GM23338 (cell line): ENCODE measurements around the gene FUT4. TPM values are rescaled to one million over a fixed set of nuclear protein-coding genes. Genes with fewer than 3 reads are reported as not detected.
"Not testable (repeated sequence)": the region's sequence is repeated elsewhere in the genome, so short reads cannot be mapped to it uniquely, and the experiment has no call there.

Experiments
- ATAC-seq: fragments of 200-7000 bp; cut with Tn5 transposase; 3 replicates; pipeline ENCODE4 v1.9.1; 2020
- DNase-seq: peaks from one replicate; pipeline ENCODE4 v3.0.0-alpha.2; 2015; ENCODE audit warnings: low spot score
- H2AFZ ChIP-seq: fragments of 200-600 bp; sonication (generic); 2 replicates; pipeline ENCODE4 v1.8.0; 2016; ENCODE audit warnings: antibody characterized with exemption, mild to moderate bottlenecking, moderate library complexity
- H3F3A ChIP-seq: fragments of 200-600 bp; sonication (generic); replicated peaks from 2 replicates; pipeline ENCODE4 v1.8.0; 2017; ENCODE audit warnings: antibody characterized with exemption, mixed run types, low read depth
- H3K27ac ChIP-seq: fragments of 200-600 bp; sonication (generic); 2 replicates; pipeline ENCODE4 v1.6.1; 2016; ENCODE audit warnings: low read depth
- H3K27me3 ChIP-seq: fragments of 200-600 bp; sonication (generic); 2 replicates; pipeline ENCODE4 v1.8.0; 2016; ENCODE audit warnings: mild to moderate bottlenecking, mixed run types, moderate library complexity; ENCODE audit not compliant: insufficient read depth
- H3K36me3 ChIP-seq: fragments of 200-600 bp; sonication (generic); 2 replicates; pipeline ENCODE4 v1.8.0; 2016; ENCODE audit warnings: mild to moderate bottlenecking; ENCODE audit not compliant: insufficient read depth
- H3K4me1 ChIP-seq: fragments of 200-600 bp; sonication (generic); 2 replicates; pipeline ENCODE4 v1.8.0; 2016; ENCODE audit warnings: mild to moderate bottlenecking, moderate library complexity; ENCODE audit not compliant: insufficient read depth
- H3K4me2 ChIP-seq: fragments of 200-600 bp; sonication (generic); 2 replicates; pipeline ENCODE4 v1.7.1; 2017; ENCODE audit warnings: mixed run types
- H3K4me3 ChIP-seq: fragments of 200-600 bp; sonication (generic); 2 replicates; pipeline ENCODE4 v1.6.1; 2016; ENCODE audit warnings: mixed run types
- H3K79me2 ChIP-seq: fragments of 200-600 bp; sonication (generic); replicated peaks from 2 replicates; pipeline ENCODE4 v1.8.0; 2017; ENCODE audit warnings: mild to moderate bottlenecking; ENCODE audit not compliant: insufficient read depth
- H3K9me2 ChIP-seq: fragments of 200-600 bp; sonication (generic); 2 replicates; pipeline ENCODE4 v1.8.0; 2017; ENCODE audit not compliant: insufficient read depth
- H4K20me1 ChIP-seq: fragments of 200-600 bp; sonication (generic); replicated peaks from 2 replicates; pipeline ENCODE4 v1.8.0; 2017; ENCODE audit warnings: mild to moderate bottlenecking; ENCODE audit not compliant: insufficient read depth
- H3K27ac Mint-ChIP-seq: 2 replicates; pipeline ENCODE4 v1.8.0; 2020; ENCODE audit warnings: inconsistent platforms, mild to moderate bottlenecking, moderate library complexity, mixed read lengths
- H3K27me3 Mint-ChIP-seq: 3 replicates; pipeline ENCODE4 v1.8.0; 2022; ENCODE audit warnings: low read depth, mild to moderate bottlenecking, moderate library complexity, mixed read lengths, inconsistent platforms; ENCODE audit not compliant: insufficient read depth, poor library complexity
- H3K36me3 Mint-ChIP-seq: 3 replicates; pipeline ENCODE4 v1.8.0; 2021; ENCODE audit warnings: low read depth, mild to moderate bottlenecking, inconsistent platforms, moderate library complexity, mixed read lengths
- H3K4me1 Mint-ChIP-seq: 3 replicates; pipeline ENCODE4 v1.8.0; 2020; ENCODE audit warnings: mild to moderate bottlenecking, inconsistent platforms, mixed read lengths
- H3K4me3 Mint-ChIP-seq: 3 replicates; pipeline ENCODE4 v1.8.0; 2021; ENCODE audit warnings: moderate library complexity, mild to moderate bottlenecking, inconsistent platforms, mixed read lengths
- H3K9me3 Mint-ChIP-seq: 3 replicates; pipeline ENCODE4 v1.8.0; 2020; ENCODE audit warnings: moderate library complexity, mild to moderate bottlenecking, inconsistent platforms, mixed read lengths
- EZH2 ChIP-seq: fragments of 200-600 bp; sonication (generic); IDR thresholded peaks from one replicate; pipeline ENCODE4 v1.8.0; 2017; ENCODE audit warnings: antibody characterized with exemption, mild to moderate bottlenecking, low read depth; ENCODE audit not compliant: unreplicated experiment
- JUNB ChIP-seq: IDR thresholded peaks from one replicate; pipeline ENCODE4 v1.6.1; 2016; ENCODE audit warnings: antibody characterized with exemption; ENCODE audit not compliant: unreplicated experiment
- NANOG ChIP-seq: IDR thresholded peaks from 2 replicates; pipeline ENCODE4 v1.6.1; 2016; ENCODE audit warnings: antibody characterized with exemption, borderline replicate concordance
- POLR2AphosphoS5 ChIP-seq: IDR thresholded peaks from 2 replicates; pipeline ENCODE4 v1.6.1; 2016; ENCODE audit warnings: antibody characterized with exemption, low read depth
- ZNF331 ChIP-seq: fragments of 250-450 bp; sonication (Bioruptor Pico); IDR thresholded peaks from 2 replicates; pipeline ENCODE4 v1.5.0; 2020; ENCODE audit warnings: low read depth, mild to moderate bottlenecking, moderate library complexity
- polyA plus RNA-seq: library from polyadenylated mRNA; unstranded; fragments of >200 nt; fragmentation: Nextera tagmentation; extraction: Ambion mirVana; gene quantifications from 2 replicates; pipeline ENCODE4 v1.2.1, GENCODE V29; 2016
- total RNA-seq: library from RNA; depleted of rRNA; stranded (reverse); fragments of >200 nt; shearing (Covaris generic); gene quantifications from 2 replicates; pipeline ENCODE4 v1.2.3, GENCODE V29; 2014
- TF ChIP-seq, protein P1 (sequence below), 2 experiments: fragments of 200-600 bp in 1 of 2; sonication (generic) in 1 of 2; conservative IDR thresholded peaks; 2 replicates each; pipeline versions ENCODE4 v1.5.1 to v1.6.1; 2016 to 2017; ENCODE audit warnings: antibody characterized with exemption in 2 of 2, low read depth in 2 of 2, mild to moderate bottlenecking in 2 of 2, moderate library complexity in 1 of 2

The FUT4 gene
- total and polyA plus RNA-seq, 2 experiments from 2014 or later = 2.4 to 7.4 TPM

- no peak overlapping the region for H3K4me3 Mint-ChIP-seq
- no peaks in the 10 kb centered on the region for H3F3A ChIP-seq
- no peaks in the 10 kb centered on the region for H3K36me3 ChIP-seq
- no peak overlapping the region for H3K4me3 ChIP-seq
- no peaks in the 10 kb centered on the region for H3K27me3 ChIP-seq
- no peak overlapping the region for H3K27ac Mint-ChIP-seq
- H3K36me3 Mint-ChIP-seq = no peaks in the 10 kb centered on the region
- H3K9me2 ChIP-seq = no peaks in the 10 kb centered on the region
- no peaks in the 10 kb centered on the region for H3K27me3 Mint-ChIP-seq
- ATAC-seq (no peak), DNase-seq (peak; percentile 74)
- no peaks in the 10 kb centered on the region for H3K9me3 Mint-ChIP-seq
- H2AFZ ChIP-seq = no peak overlapping the region
- H3K4me1 ChIP-seq = no peaks in the 10 kb centered on the region
- H3K79me2 ChIP-seq = no peaks in the 10 kb centered on the region
- no peak overlapping the region for H3K27ac ChIP-seq
- H3K4me1 Mint-ChIP-seq = no peaks in the 10 kb centered on the region
- H4K20me1 ChIP-seq = no peaks in the 10 kb centered on the region
- H3K4me2 ChIP-seq = no peak overlapping the region
- no peak for TF ChIP-seq ZNF331
- TF ChIP-seq, protein P1, sequence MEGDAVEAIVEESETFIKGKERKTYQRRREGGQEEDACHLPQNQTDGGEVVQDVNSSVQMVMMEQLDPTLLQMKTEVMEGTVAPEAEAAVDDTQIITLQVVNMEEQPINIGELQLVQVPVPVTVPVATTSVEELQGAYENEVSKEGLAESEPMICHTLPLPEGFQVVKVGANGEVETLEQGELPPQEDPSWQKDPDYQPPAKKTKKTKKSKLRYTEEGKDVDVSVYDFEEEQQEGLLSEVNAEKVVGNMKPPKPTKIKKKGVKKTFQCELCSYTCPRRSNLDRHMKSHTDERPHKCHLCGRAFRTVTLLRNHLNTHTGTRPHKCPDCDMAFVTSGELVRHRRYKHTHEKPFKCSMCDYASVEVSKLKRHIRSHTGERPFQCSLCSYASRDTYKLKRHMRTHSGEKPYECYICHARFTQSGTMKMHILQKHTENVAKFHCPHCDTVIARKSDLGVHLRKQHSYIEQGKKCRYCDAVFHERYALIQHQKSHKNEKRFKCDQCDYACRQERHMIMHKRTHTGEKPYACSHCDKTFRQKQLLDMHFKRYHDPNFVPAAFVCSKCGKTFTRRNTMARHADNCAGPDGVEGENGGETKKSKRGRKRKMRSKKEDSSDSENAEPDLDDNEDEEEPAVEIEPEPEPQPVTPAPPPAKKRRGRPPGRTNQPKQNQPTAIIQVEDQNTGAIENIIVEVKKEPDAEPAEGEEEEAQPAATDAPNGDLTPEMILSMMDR (conservative IDR thresholded peaks at IDR 0.05; ENCODE audit: low read depth in 2 of 2) = peak; percentile 68 to 91
These were observed 38.9 kb upstream of the FUT4 start for GRCh38 chr11:94504689-94505293.

- H3K27me3 ChIP-seq, H4K20me1 ChIP-seq, ATAC-seq, H3K4me3 ChIP-seq, H3K4me3 Mint-ChIP-seq, H3K4me1 ChIP-seq, H3K27ac Mint-ChIP-seq, H3K4me1 Mint-ChIP-seq, H3K36me3 Mint-ChIP-seq, H3F3A ChIP-seq, H3K36me3 ChIP-seq, H3K9me2 ChIP-seq, H3K4me2 ChIP-seq, DNase-seq, H3K27ac ChIP-seq, H2AFZ ChIP-seq, H3K27me3 Mint-ChIP-seq, H3K79me2 ChIP-seq, H3K9me3 Mint-ChIP-seq: not testable (repeated sequence)
These were observed 37.2 kb upstream of the FUT4 start for GRCh38 chr11:94506513-94506912.

GRCh38 chr11:94507485-94507884, 36.2 kb upstream of the FUT4 start:
- DNase-seq (no peak), ATAC-seq (no peak)
- Mint-ChIP-seq H3K27ac (no peak overlapping the region), H3K9me3 (peaks cover 3% of the 10 kb centered on the region; the same call in 1 of the 3 replicates), H3K4me1 (peaks cover 5% of the 10 kb centered on the region; the same call in 2 of the 3 replicates), H3K4me3 (no peak overlapping the region), H3K36me3 (no peaks in the 10 kb centered on the region), H3K27me3 (peaks cover 9% of the 10 kb centered on the region)
- Histone ChIP-seq H3K9me2 (no peaks in the 10 kb centered on the region), H3F3A (no peaks in the 10 kb centered on the region), H3K4me1 (0 out of 2 replicates have a peak, but pooled peaks cover 4% of the 10 kb centered on the region), H3K4me2 (no peak overlapping the region), H3K36me3 (no peaks in the 10 kb centered on the region), H4K20me1 (no peaks in the 10 kb centered on the region), H2AFZ (no peak overlapping the region), H3K4me3 (no peak overlapping the region), H3K79me2 (no peaks in the 10 kb centered on the region), H3K27me3 (peaks cover 11% of the 10 kb centered on the region; the same call in 1 of the 2 replicates), H3K27ac (no peak overlapping the region)
- no peak for TF ChIP-seq ZNF331
- no peak for TF ChIP-seq EZH2
- TF ChIP-seq POLR2AphosphoS5 = no peak
- TF ChIP-seq JUNB = no peak
- TF ChIP-seq, protein P1 (conservative IDR thresholded peaks at IDR 0.05; ENCODE audit: low read depth in 2 of 2) = no peak
- TF ChIP-seq NANOG = no peak
